Sigmoid colon (tissue), 7 donors: ENCODE data around the gene MRLN. TPM values are rescaled to one million over a fixed set of nuclear protein-coding genes. Genes with fewer than 3 reads are reported as not detected.
"Not testable (repeated sequence)": the region's sequence is repeated elsewhere in the genome, so short reads cannot be mapped to it uniquely, and the experiment has no call there.

Experiments
- DNase-seq: peaks from one replicate; pipeline ENCODE4 v3.0.0-alpha.2; 2019
- H3K27ac ChIP-seq, 4 donors: fragments of 200-600 bp; sonication (generic); one replicate each; pipeline ENCODE4 v1.5.1; 2016 to 2019; ENCODE audit warnings: mild to moderate bottlenecking in 1 of 4
- H3K27me3 ChIP-seq, 3 donors: fragments of 200-600 bp; sonication (generic); one replicate each; pipeline ENCODE4 v1.5.1; 2019; ENCODE audit warnings: mild to moderate bottlenecking in 1 of 3
- H3K36me3 ChIP-seq, 4 donors: fragments of 200-600 bp; sonication (generic); one replicate each; pipeline ENCODE4 v1.5.1; 2016 to 2019
- H3K4me1 ChIP-seq, 4 donors: fragments of 200-600 bp; sonication (generic); one replicate each; pipeline ENCODE4 v1.5.1; 2017 to 2019
- H3K4me3 ChIP-seq, 4 donors: fragments of 200-600 bp; sonication (generic); one replicate each; pipeline ENCODE4 v1.5.1; 2017 to 2019; ENCODE audit warnings: mild to moderate bottlenecking in 2 of 4, moderate library complexity in 1 of 4
- H3K9me3 ChIP-seq, 4 donors: fragments of 200-600 bp in 3 of 4; sonication (generic) in 3 of 4; one replicate each; pipeline versions ENCODE4 v1.5.1 to v1.6.1; 2013 to 2019
- EP300 ChIP-seq, 4 donors: sonication (generic); formaldehyde crosslinking; IDR thresholded peaks; one replicate each; pipeline ENCODE4 v1.6.1; 2017; ENCODE audit warnings: antibody characterized with exemption in 4 of 4
- POLR2A ChIP-seq, 2 donors: fragments of 450-650 bp; IDR thresholded peaks; one replicate each; pipeline ENCODE4 v1.6.1; 2016; ENCODE audit warnings: antibody characterized with exemption in 2 of 2, mild to moderate bottlenecking in 2 of 2, moderate library complexity in 2 of 2
- POLR2AphosphoS5 ChIP-seq, 4 donors: sonication (generic); formaldehyde crosslinking; IDR thresholded peaks; one replicate each; pipeline ENCODE4 v1.6.1; 2017; ENCODE audit warnings: antibody characterized with exemption in 4 of 4
- WGBS, 2 donors: extraction: QIAGEN DNeasy Blood & Tissue Kit; methylation state at CpG; one replicate each; pipeline ENCODE4 v1.1.7; 2013; 5-methylcytosine and 5-hydroxymethylcytosine counted together
- intact Hi-C: fragments of 100-400 bp; cut with DNase I; formaldehyde crosslinking; loops from one replicate; pipeline ENCODE4 v1.15.1; 2023
- polyA plus RNA-seq, 3 donors: library from polyadenylated mRNA; stranded (reverse); fragments of 200-250 nt; gene quantifications; one replicate each; pipeline ENCODE4 v1.2.3, GENCODE V29; 2013
- total RNA-seq, 4 donors: library from RNA; depleted of rRNA; stranded (reverse); fragments of >200 nt; gene quantifications; one replicate each; pipeline ENCODE4 v1.1.0, GENCODE V29; 2016
- TF ChIP-seq, protein P1 (sequence below), 4 experiments: fragments of 450-650 bp in 3 of 4; fragments of 200-600 bp in 1 of 4; IDR thresholded peaks; one replicate each; pipeline ENCODE4 v1.5.1; 2016 to 2019; ENCODE audit warnings: antibody characterized with exemption in 4 of 4, mild to moderate bottlenecking in 3 of 4, moderate library complexity in 2 of 4
- donor health status: healthy with polysubstance abuse.
- donor health status: Bipolar disorder and iron deficiency.
- donor health status: healthy.

Gene MRLN
- total and polyA plus RNA-seq, 7 donors = not detected

DNA sequence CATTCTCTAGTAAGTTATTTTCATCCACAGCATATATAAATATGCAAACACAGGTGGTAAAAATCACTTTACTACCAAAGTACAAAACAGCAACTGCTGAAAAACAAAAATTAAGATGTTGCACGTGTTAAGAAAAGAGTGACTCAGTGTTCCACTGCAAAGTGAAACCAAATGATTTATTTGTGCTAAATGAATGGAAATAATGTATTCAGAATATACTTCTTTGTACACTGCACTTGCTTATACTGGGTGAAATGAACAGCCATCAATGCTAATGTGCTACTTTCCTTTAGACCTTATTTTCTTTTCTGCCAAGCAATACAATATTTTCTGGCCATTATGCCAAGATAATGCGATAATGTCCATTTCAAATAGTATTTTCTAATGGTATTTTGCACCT lies 38.3 kb upstream of the MRLN start:
- WGBS, 2 donors = 78 to 82% methylated on average over 2 of the region's 2 CpGs
- TF ChIP-seq, protein P1, sequence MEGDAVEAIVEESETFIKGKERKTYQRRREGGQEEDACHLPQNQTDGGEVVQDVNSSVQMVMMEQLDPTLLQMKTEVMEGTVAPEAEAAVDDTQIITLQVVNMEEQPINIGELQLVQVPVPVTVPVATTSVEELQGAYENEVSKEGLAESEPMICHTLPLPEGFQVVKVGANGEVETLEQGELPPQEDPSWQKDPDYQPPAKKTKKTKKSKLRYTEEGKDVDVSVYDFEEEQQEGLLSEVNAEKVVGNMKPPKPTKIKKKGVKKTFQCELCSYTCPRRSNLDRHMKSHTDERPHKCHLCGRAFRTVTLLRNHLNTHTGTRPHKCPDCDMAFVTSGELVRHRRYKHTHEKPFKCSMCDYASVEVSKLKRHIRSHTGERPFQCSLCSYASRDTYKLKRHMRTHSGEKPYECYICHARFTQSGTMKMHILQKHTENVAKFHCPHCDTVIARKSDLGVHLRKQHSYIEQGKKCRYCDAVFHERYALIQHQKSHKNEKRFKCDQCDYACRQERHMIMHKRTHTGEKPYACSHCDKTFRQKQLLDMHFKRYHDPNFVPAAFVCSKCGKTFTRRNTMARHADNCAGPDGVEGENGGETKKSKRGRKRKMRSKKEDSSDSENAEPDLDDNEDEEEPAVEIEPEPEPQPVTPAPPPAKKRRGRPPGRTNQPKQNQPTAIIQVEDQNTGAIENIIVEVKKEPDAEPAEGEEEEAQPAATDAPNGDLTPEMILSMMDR (IDR thresholded peaks at IDR 0.05) = no peak
- TF ChIP-seq POLR2AphosphoS5 (IDR thresholded peaks at IDR 0.05) = no peak
- no peak for TF ChIP-seq POLR2A (IDR thresholded peaks at IDR 0.05)
- no peak for TF ChIP-seq EP300 (IDR thresholded peaks at IDR 0.05)
- peaks cover 15 to 57% (median 26%) of the 10 kb centered on the region in 4 donors for H3K36me3 ChIP-seq
- H3K27me3 ChIP-seq = no peaks in the 10 kb centered on the region
- intact Hi-C loops = no loop called here
- no peak for DNase-seq
- H3K9me3 ChIP-seq = no peaks in the 10 kb centered on the region
- peaks cover 0 to 14% (median 3%) of the 10 kb centered on the region in 4 donors for H3K4me1 ChIP-seq
- H3K4me3 ChIP-seq = no peak overlapping the region
- no peak overlapping the region for H3K27ac ChIP-seq

GRCh38 chr10:59790080-59790479 lies 36.8 kb upstream of the MRLN start:
- Histone ChIP-seq H3K36me3 (peaks cover 15 to 50% (median 26%) of the 10 kb centered on the region in 4 donors), H3K4me1 (peaks cover 0 to 14% (median 3%) of the 10 kb centered on the region in 4 donors)
- 49 to 51% methylated on average over 2 of the region's 2 CpGs for WGBS, 2 donors
- H3K9me3 ChIP-seq, H3K27ac ChIP-seq, DNase-seq, H3K4me3 ChIP-seq, intact Hi-C loops, H3K27me3 ChIP-seq: not testable (repeated sequence)

DNA sequence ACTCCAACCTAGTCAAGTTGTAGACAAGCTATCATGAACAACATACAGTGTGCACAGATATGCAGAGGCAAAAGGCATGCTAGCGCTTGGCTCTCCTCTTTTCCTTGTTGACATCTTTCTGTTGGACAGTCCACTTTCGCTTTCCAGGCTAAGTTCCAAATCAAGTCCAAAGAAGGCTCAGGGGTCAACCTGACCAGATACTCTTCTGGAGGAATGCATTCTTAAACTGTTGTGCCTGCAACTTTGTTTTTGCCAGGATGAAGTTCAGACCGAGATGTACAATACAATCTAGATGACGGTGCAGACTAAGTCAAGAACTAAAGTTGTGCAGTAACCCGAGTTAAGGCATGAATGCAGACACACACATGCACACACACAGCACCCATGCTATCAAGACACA lies 35.7 kb upstream of the MRLN start:
- DNase-seq, H3K4me3 ChIP-seq, intact Hi-C loops, H3K9me3 ChIP-seq, H3K27me3 ChIP-seq: not testable (repeated sequence)
- peaks cover 15 to 39% (median 26%) of the 10 kb centered on the region in 4 donors for H3K36me3 ChIP-seq
- WGBS, 2 donors = 87 to 91% methylated on average over 5 of the region's 5 CpGs
- peaks cover 0 to 10% (median 3%) of the 10 kb centered on the region in 4 donors for H3K4me1 ChIP-seq
- H3K27ac ChIP-seq = peak overlapping the region in 1 of 4 donors; percentile 27

DNA sequence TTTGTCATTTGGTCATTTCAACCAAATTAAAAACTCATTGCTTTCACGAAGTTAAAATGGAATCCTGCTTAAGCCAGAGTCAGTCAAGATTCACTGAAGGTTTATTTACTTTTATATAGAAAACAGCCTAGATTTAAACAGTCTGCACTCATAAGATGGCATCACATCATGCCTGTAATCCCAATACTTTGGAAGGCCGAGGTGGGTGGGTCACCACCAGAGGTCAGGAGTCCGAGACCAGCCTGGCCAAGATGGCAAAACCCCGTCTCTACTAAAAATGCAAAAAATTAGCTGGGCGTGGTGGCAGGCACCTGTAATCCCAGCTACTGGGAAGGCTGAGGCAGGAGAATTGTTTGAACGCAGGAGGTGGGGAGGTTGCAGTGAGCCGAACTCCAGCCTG lies 33.8 kb upstream of the MRLN start:
- 87 to 89% methylated on average over 7 of the region's 7 CpGs for WGBS, 2 donors
- H3K4me1 ChIP-seq, H3K4me3 ChIP-seq, intact Hi-C loops, DNase-seq, H3K9me3 ChIP-seq, H3K27me3 ChIP-seq, H3K27ac ChIP-seq: not testable (repeated sequence)
- H3K36me3 ChIP-seq = peaks cover 3 to 20% (median 13%) of the 10 kb centered on the region in 4 donors

GRCh38 chr10:59785476-59785875 lies 32.2 kb upstream of the MRLN start:
- not testable (repeated sequence) for H3K27ac ChIP-seq

GRCh38 chr10:59781511-59781910 lies 28.3 kb upstream of the MRLN start:
- Histone ChIP-seq H3K9me3 (no peaks in the 10 kb centered on the region), H3K27me3 (no peaks in the 10 kb centered on the region), H3K36me3 (no peaks in the 10 kb centered on the region), H3K4me3 (no peak overlapping the region), H3K27ac (no peak overlapping the region), H3K4me1 (no peaks in the 10 kb centered on the region)
- TF ChIP-seq POLR2AphosphoS5 (IDR thresholded peaks at IDR 0.05) = no peak
- no peak for TF ChIP-seq EP300 (IDR thresholded peaks at IDR 0.05)
- no peak for TF ChIP-seq POLR2A (IDR thresholded peaks at IDR 0.05)
- TF ChIP-seq, protein P1 (IDR thresholded peaks at IDR 0.05) = no peak
- DNase-seq = no peak
- intact Hi-C loops = no loop called here
- WGBS, 2 donors = 95% methylated on average over 8 of the region's 8 CpGs

More at GRCh38 chr10:59785476-59785875, 32.2 kb upstream of the MRLN start:
- H3K4me3 ChIP-seq, H3K4me1 ChIP-seq, H3K36me3 ChIP-seq, H3K27me3 ChIP-seq, intact Hi-C loops, DNase-seq, H3K9me3 ChIP-seq: not testable (repeated sequence)
- TF ChIP-seq POLR2AphosphoS5 (IDR thresholded peaks at IDR 0.05) = peak in 1 of 4 donors; percentile 9
- 95 to 98% methylated on average over 2 of the region's 3 CpGs for WGBS, 2 donors

DNA sequence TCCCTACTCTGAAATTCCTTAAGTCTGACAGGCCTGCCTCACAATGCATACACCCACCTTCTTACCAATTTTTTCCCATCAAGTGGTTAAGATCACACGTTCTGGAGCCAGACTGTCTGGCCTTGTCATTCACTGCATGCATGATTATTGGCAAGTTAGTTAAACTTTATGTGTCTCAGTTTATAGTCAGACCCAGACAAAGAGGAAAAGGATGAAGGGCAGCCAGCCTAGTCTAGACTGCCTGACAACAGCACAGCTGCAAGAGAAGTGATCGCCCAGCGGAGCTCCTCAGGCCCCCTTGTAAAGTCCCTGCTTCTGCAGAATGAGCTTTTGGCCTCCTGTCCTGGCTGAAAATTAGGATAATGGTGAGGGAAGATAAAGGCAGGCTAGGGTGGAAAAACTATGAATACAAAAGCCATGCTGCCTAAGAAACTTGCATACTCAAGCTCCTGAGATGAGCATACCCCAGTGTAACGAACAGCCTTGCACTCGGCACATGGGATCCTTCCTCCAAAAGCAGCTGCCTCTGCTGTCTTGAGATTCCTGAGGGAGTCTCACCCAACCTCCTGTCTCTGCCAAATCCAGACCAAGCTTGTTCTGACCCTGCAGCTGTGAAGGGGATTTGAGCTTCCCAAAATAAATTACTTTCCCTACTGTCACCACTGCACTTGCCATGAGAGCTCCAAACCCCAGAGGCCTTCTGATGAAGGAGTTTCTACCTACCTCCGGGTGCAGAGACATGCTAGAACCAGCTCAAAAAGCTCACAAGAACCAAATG lies 26.7 kb upstream of the MRLN start:
- 81% methylated on average over 6 of the region's 6 CpGs for WGBS, 2 donors
- Histone ChIP-seq H3K27ac (no peak overlapping the region), H3K36me3 (no peaks in the 10 kb centered on the region), H3K27me3 (no peaks in the 10 kb centered on the region), H3K4me3 (no peak overlapping the region), H3K4me1 (no peaks in the 10 kb centered on the region), H3K9me3 (no peaks in the 10 kb centered on the region)
- no peak for DNase-seq
- TF ChIP-seq, protein P1 (IDR thresholded peaks at IDR 0.05) = no peak
- no peak for TF ChIP-seq EP300 (IDR thresholded peaks at IDR 0.05)
- no peak for TF ChIP-seq POLR2A (IDR thresholded peaks at IDR 0.05)
- TF ChIP-seq POLR2AphosphoS5 (IDR thresholded peaks at IDR 0.05) = no peak
- intact Hi-C loops = no loop called here
